SK-N-SH treated with all-trans-retinoic acid at 6 μM for 48 hours (cell line): ENCODE results near the gene CCL23.

Source experiments
- GLIS3 ChIP-seq: fragments of 250-450 bp; sonication (Bioruptor Pico); IDR thresholded peaks from 2 replicates; pipeline ENCODE4 v1.5.0; 2020; ENCODE audit warnings: mild to moderate bottlenecking, moderate library complexity
- ZNF70 ChIP-seq: fragments of 450-650 bp; formaldehyde crosslinking; IDR thresholded peaks from 2 replicates; pipeline ENCODE4 v1.5.0; 2020; ENCODE audit warnings: mild to moderate bottlenecking, moderate library complexity
- TF ChIP-seq, protein P1 (sequence below): fragments of 250-450 bp; sonication (Bioruptor Pico); IDR thresholded peaks from 2 replicates; pipeline ENCODE4 v1.8.0; 2021; ENCODE audit warnings: low read depth, mild to moderate bottlenecking, moderate library complexity, borderline replicate concordance

DNA sequence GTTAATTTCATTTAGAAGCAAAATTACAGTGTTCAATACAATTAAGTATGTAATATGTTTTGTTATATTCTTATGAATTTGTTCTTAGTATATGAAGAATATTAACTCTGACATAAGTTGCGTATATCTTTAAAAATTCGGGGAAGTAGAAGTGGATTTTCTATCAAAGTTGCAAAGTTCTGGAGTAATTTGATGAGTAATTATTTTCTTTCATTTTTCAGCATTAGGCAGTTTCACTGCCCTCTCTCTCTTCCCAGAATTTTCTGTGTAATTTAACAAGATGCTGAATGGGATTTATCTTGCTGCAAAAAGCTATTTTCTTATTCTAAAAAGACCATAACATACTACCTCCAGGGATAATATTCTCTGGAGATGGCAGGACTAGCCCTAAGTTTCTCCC lies 37.4 kb upstream of the CCL23 start:
- TF ChIP-seq ZNF70 (no peak), GLIS3 (CRISPR knock-in tag) (no peak)
- TF ChIP-seq, protein P1, sequence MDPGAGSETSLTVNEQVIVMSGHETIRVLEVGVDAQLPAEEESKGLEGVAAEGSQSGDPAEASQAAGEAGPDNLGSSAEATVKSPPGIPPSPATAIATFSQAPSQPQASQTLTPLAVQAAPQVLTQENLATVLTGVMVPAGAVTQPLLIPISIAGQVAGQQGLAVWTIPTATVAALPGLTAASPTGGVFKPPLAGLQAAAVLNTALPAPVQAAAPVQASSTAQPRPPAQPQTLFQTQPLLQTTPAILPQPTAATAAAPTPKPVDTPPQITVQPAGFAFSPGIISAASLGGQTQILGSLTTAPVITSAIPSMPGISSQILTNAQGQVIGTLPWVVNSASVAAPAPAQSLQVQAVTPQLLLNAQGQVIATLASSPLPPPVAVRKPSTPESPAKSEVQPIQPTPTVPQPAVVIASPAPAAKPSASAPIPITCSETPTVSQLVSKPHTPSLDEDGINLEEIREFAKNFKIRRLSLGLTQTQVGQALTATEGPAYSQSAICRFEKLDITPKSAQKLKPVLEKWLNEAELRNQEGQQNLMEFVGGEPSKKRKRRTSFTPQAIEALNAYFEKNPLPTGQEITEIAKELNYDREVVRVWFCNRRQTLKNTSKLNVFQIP (CRISPR knock-in tag): no peak
